Thymus (tissue), 11 donors: ENCODE data around the gene SPNS2. TPM values are rescaled to one million over a fixed set of nuclear protein-coding genes. Genes with fewer than 3 reads are reported as not detected.

Experiments
- DNase-seq, 9 donors: peaks; one replicate each; pipeline ENCODE4 v3.0.0-alpha.2; 2013; ENCODE audit warnings: low spot score in 9 of 9, low read depth in 6 of 9, missing footprints in 1 of 9
- H3K27ac ChIP-seq, 2 donors: one replicate each; pipeline ENCODE4 v1.5.1; 2013; ENCODE audit warnings: control low read depth in 1 of 2, low read depth in 1 of 2, low read length in 1 of 2, mild to moderate bottlenecking in 1 of 2, moderate library complexity in 1 of 2
- H3K27me3 ChIP-seq, 2 donors: one replicate each; pipeline ENCODE4 v1.5.1; 2013; ENCODE audit warnings: low read length in 1 of 2; ENCODE audit not compliant: control insufficient read depth in 2 of 2, insufficient read depth in 1 of 2
- H3K36me3 ChIP-seq, 2 donors: one replicate each; pipeline ENCODE4 v1.5.1; 2013; ENCODE audit warnings: low read length in 1 of 2, mild to moderate bottlenecking in 1 of 2, moderate library complexity in 1 of 2; ENCODE audit not compliant: control insufficient read depth in 2 of 2, insufficient read depth in 2 of 2
- H3K4me1 ChIP-seq, 2 donors: one replicate each; pipeline ENCODE4 v1.5.1; 2013; ENCODE audit warnings: low read length in 2 of 2; ENCODE audit not compliant: control insufficient read depth in 2 of 2, insufficient read depth in 2 of 2
- H3K4me3 ChIP-seq, 2 donors: one replicate each; pipeline ENCODE4 v1.5.1; 2013; ENCODE audit warnings: low read length in 2 of 2, control low read depth in 1 of 2, mild to moderate bottlenecking in 1 of 2
- H3K9me3 ChIP-seq, 2 donors: one replicate each; pipeline ENCODE4 v1.5.1; 2013; ENCODE audit warnings: low read length in 1 of 2, mild to moderate bottlenecking in 1 of 2; ENCODE audit not compliant: control insufficient read depth in 2 of 2, insufficient read depth in 1 of 2
- WGBS: extraction: QIAGEN DNeasy Blood & Tissue Kit; methylation state at CpG from one replicate; pipeline ENCODE4 v1.1.7; 2013; 5-methylcytosine and 5-hydroxymethylcytosine counted together
- polyA plus RNA-seq: library from polyadenylated mRNA; stranded (reverse); fragments of 200-250 nt; gene quantifications from one replicate; pipeline ENCODE4 v1.2.3, GENCODE V29; 2013
- total RNA-seq: library from RNA; stranded (reverse); fragments of 120-200 nt; gene quantifications from one replicate; pipeline ENCODE4 v1.2.4, GENCODE V29; 2013
- donor health status: healthy.

Gene SPNS2
- total and polyA plus RNA-seq, 2 donors: 3.4 to 16.1 TPM

DNA sequence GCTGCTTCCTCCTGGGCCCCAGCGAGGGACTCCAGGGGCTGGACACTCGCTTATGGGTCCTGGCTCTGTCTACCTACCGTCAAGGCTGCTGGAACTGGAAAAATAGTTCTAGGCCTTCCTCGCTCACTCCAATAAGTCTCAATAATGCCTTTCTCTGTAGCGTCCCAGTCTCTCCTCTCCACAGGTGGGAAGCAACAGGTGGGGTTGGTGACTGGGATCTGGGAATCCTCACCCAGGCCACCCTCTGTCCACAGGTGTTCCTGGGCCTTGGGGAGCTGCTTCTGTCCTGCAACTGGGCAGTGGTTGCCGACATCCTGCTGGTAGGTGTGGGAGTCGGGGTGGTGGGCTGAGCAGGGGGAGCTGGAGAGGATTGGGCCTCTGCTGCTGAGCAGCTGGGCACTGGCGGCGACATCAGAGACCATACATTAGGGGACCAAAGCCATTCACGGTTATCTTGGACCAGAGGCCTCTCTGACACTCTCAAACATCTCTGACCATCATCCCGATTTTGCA, 20.3 kb upstream of the SPNS2 start:
- Histone ChIP-seq H3K27ac (no peak overlapping the region), H3K9me3 (peaks cover 0 to 3% of the 10 kb centered on the region in 2 donors), H3K27me3 (no peaks in the 10 kb centered on the region), H3K4me1 (peaks cover 20 to 43% of the 10 kb centered on the region in 2 donors), H3K4me3 (no peak overlapping the region), H3K36me3 (peaks cover 0 to 3% of the 10 kb centered on the region in 2 donors)
- 98% methylated on average over 11 of the region's 11 CpGs for WGBS
- no peak for DNase-seq

DNA sequence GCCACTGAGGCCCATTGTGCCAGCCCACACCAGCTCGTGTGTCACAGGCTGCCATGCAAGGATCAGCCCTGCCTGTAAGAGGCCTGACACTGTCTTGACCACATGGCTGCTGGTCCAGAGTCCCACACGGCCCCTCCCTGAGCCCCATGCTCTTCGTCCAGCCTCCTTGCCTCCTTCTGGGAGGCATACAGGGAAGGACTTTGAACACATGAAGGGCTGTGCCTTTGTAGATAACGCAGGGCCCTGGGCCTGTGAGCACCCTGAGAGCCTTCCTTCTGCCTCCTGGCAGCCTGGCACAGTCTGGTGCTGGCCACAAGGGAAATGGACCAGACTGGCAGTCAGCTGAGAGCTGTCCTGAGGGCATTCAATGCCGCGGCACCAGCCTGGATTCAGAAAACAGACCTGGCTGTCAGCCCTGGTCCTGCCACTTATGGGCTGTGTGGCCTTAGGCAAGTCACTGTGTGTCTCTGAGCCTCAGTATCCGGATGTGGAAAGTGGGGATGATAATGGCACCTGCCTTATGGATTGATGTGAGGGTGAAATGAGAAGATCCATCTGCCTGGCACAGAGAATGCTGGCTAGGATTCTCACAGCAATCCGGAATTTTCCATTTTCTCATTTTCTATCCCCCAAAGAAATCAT, 19.2 kb upstream of the SPNS2 start:
- peaks cover 0 to 3% of the 10 kb centered on the region in 2 donors for H3K36me3 ChIP-seq
- 98% methylated on average over 8 of the region's 8 CpGs for WGBS
- H3K4me1 ChIP-seq: peaks cover 20 to 43% of the 10 kb centered on the region in 2 donors
- H3K27ac ChIP-seq: no peak overlapping the region
- H3K4me3 ChIP-seq: no peak overlapping the region
- H3K9me3 ChIP-seq: peaks cover 0 to 3% of the 10 kb centered on the region in 2 donors
- no peaks in the 10 kb centered on the region for H3K27me3 ChIP-seq
- DNase-seq: no peak

DNA sequence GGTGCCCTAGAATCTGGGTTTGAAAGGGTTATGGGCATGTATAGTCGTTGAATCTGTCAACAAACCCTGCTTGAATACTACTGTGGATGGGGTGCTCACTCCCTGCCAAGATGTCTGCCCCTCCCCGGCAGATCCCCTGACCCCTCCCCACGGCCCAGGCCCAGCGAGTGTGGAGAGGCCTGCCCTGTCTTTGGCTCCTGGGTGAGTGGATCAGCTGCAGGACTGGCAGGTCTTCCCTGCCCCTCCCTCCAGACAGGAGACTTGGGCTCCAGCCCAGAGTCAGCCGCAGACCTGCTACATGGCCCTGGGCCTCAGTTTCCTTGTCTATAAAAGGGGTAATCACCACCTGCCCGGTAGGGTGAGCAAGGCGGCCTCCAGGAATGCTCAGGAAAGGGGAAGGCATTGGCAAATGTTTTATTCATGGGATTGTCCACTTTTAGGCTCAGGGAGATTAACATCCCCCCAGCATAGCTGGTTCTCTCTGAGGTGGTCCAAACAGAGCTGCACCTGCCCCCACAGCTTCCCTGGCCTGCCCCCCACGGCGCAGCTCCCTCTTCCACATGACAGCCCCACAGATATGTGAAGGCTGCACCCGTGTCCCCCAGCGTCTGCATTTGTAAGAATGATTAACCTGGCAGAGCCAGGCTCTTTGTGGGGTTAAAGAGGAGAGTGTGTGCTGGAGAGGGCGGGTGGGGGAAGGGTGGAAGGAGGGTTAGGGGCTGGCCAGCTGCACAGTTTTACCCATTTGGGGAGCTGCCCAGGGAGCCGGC, 18.5 kb upstream of the SPNS2 start:
- H3K4me3 ChIP-seq: no peak overlapping the region
- no peak for DNase-seq
- WGBS: 64% methylated on average over 13 of the region's 13 CpGs
- H3K4me1 ChIP-seq: peaks cover 20 to 43% of the 10 kb centered on the region in 2 donors
- H3K27ac ChIP-seq: peak overlapping the region in 1 of 2 donors; percentile 57
- peaks cover 0 to 3% of the 10 kb centered on the region in 2 donors for H3K36me3 ChIP-seq
- H3K9me3 ChIP-seq: peaks cover 0 to 3% of the 10 kb centered on the region in 2 donors
- H3K27me3 ChIP-seq: no peaks in the 10 kb centered on the region

DNA sequence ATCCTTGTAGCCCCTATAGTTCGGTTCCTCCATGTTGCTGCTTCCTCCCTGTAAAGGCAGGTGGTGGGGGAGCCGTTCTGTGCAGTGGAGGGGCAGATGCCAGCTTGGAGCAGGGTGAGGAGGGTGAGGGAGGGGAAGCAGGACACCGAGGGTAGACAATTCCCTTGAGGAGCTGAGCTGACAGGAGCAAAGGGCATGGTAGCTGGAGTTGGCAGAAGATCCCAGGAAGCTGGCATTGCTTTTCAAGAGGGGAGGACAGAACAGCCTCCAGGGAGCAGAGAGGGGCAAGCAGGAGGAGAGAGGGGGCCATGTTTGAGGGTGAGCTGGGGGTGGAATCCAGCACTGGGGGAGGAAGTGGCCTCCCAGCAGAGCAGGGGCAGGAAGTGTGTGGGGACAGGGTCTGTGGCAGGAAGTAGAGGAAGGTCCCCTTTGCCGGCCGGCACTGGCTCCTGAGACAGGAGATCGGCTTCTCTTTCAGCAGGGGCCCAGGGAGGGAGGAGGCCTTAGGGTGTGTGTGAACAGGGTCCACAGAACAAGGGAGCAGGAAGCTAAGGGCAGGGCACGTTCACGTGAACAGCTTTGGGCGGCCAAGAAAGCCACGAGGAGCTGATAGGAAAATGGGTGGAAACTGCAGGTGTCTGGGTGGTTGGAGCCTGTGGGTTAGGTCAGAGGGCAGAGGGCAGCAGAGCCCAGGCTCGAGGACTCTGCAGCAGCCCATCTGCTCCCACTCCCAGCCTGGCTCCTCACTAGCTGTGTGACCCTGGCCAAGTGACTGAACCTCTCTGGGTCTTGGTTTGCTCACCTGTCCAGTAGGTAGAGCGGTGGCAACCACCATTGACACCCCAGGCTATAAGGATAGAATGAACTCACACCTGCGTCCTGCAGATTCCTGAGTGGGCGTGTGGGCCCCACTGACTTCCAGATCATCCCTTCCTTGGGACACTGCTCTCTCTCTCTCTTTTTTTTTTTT, 17.5 kb upstream of the SPNS2 start:
- Histone ChIP-seq H3K36me3 (peaks cover 0 to 3% of the 10 kb centered on the region in 2 donors), H3K4me1 (peaks cover 20 to 47% of the 10 kb centered on the region in 2 donors), H3K4me3 (no peak overlapping the region), H3K9me3 (peaks cover 0 to 3% of the 10 kb centered on the region in 2 donors), H3K27ac (peak overlapping the region; percentile 57 to 87), H3K27me3 (no peaks in the 10 kb centered on the region)
- 18% methylated on average over 14 of the region's 14 CpGs for WGBS
- DNase-seq: peak in 3 of 9 donors; percentile 50 to 70 (median 54)

DNA sequence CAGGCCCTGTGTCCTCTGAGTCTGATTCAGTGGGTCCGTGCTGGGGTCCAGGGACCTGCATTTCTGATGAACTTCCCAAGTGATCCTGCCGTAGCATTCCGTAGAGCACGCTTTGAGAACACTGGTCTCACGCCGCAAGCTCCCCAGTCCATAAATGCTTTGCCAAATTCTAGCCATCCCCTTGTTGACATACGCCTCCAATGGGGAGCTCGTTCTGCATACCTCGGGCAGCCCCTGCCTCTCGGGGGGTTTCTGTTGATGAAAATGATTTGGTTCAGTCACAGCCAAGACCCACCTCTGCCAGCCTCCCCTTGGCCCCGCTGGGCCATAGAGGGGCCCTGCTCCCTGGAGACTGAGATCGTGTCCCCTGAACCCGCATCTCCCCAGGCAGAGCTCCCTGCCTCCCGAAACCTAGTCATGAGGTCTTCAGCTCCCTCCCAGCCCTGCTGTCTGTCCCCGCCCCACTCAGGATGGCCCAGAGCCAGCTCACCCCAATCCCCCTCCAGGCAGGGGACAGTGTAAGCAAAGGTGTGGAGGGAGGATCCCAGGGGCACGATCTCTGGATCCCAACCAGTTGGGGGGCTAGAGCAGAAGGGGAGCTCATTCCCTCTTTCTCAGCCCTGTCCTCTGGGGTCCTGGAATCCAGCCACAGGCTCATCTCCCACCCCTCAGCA, 16.2 kb upstream of the SPNS2 start:
- 96% methylated on average over 16 of the region's 16 CpGs for WGBS
- Histone ChIP-seq H3K9me3 (peaks cover 0 to 3% of the 10 kb centered on the region in 2 donors), H3K27me3 (no peaks in the 10 kb centered on the region), H3K4me1 (peaks cover 11 to 39% of the 10 kb centered on the region in 2 donors), H3K27ac (no peak overlapping the region), H3K4me3 (no peak overlapping the region), H3K36me3 (peaks cover 0 to 3% of the 10 kb centered on the region in 2 donors)
- DNase-seq: no peak

DNA sequence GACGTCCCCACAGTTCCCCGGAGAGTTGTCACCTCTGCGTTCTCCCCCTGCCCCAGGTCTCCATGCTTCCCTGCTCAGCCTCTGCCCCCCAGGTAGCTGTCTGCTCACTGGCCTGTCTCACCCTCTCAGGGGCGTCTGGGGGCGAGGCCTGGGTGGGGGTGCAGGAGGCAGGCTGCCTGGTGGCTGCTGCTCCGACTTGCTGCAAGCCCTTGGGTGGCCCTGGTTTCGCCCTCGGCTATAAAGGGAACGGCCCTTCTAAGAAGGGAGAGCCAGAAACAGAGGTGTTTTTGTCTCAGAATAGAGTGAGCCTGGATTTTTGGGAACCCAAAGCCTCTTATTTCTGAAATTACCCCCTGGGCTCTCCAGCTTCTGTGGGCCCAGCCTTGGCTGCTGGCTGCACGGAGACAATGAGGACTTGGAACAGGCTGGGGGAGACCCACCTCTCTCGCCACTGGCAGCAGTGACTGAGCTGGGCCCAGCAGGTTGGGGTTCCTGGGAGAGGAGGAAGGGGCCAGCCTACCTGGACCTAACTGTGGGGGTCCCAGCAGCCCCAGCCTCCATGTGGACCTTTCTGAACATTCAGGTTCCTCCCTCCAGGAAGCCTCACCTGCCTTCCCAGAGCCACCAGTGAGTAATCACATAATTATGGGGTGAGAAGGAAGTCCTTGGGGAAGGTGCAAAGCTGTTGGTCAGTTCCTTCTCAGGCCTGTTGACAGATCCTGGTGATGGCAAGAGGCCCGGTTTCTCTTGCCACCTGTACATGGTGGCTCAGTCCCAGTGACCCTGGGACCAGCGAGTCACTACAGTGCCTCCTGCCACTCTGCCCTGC, 15.5 kb upstream of the SPNS2 start:
- Histone ChIP-seq H3K27me3 (no peaks in the 10 kb centered on the region), H3K4me3 (no peak overlapping the region), H3K9me3 (peaks cover 0 to 3% of the 10 kb centered on the region in 2 donors), H3K27ac (peak overlapping the region in 1 of 2 donors; percentile 22), H3K4me1 (peaks cover 11 to 36% of the 10 kb centered on the region in 2 donors), H3K36me3 (peaks cover 0 to 3% of the 10 kb centered on the region in 2 donors)
- 95% methylated on average over 13 of the region's 13 CpGs for WGBS
- no peak for DNase-seq

DNA sequence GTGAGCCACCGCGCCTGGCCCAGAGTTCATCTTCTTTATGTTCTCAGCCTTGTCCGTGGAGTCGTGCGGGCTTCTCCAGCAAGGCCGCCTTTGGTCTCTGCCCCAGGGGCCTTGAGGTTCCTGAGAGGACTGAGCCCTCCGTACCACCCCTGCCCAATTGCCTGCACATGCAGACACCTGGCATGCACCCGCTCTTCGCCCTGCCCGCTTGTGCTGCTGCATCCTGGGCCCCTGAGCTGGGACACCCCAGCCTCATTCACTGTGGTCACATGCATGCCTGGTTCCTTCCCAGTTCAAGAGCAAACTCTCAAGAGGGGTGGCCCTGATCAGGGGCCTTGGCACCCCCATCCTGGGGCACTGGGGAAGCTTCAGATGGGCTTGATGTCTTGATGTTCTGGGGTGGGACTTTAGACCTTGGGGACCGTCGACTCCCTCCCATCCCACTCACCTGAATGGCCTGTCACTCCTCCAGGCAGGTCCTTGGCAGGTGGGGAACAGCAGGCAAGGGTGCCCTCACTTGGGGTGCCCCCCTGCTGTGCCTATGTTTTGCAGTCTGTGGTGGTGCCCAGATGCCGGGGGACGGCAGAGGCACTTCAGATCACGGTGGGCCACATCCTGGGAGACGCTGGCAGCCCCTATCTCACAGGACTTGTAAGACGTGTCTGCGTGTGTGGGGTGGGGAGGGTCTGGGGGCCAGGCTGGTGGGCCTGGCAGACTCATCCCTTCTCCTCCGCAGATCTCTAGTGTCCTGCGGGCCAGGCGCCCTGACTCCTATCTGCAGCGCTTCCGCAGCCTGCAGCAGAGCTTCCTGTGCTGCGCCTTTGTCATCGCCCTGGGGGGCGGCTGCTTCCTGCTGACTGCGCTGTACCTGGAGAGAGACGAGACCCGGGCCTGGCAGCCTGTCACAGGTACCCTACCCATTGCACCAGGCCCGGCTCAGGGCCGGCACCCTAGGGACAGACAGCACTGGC, 12.7 kb upstream of the SPNS2 start:
- peak in 4 of 9 donors; percentile 34 to 81 (median 67) for DNase-seq
- peaks cover 0 to 3% of the 10 kb centered on the region in 2 donors for H3K9me3 ChIP-seq
- no peaks in the 10 kb centered on the region for H3K27me3 ChIP-seq
- H3K4me1 ChIP-seq: peaks cover 7 to 25% of the 10 kb centered on the region in 2 donors
- H3K36me3 ChIP-seq: peaks cover 0 to 3% of the 10 kb centered on the region in 2 donors
- H3K4me3 ChIP-seq: peak overlapping the region; percentile 53 to 65
- WGBS: 51% methylated on average over 31 of the region's 31 CpGs
- peak overlapping the region; percentile 50 to 87 for H3K27ac ChIP-seq
